Right atrium auricular region (tissue), 2 donors: Measurements from ENCODE around the gene CIBAR2. TPM values are rescaled to one million over a fixed set of nuclear protein-coding genes. Genes with fewer than 3 reads are reported as not detected.

Experiments used
- DNase-seq: peaks from one replicate; pipeline ENCODE4 v3.0.0-alpha.2; 2019; ENCODE audit warnings: low spot score
- H3K27ac ChIP-seq, 2 donors: fragments of 200-600 bp; sonication (generic); 1 replicate in 1 of 2; 2 replicates in 1 of 2; pipeline ENCODE4 v1.5.1; 2016 to 2019
- H3K27me3 ChIP-seq, 2 donors: fragments of 200-600 bp; sonication (generic); one replicate each; pipeline versions ENCODE4 v1.5.1 to v1.6.0; 2017 to 2019
- H3K36me3 ChIP-seq: fragments of 200-600 bp; sonication (generic); one replicate; pipeline ENCODE4 v1.5.1; 2016
- H3K4me1 ChIP-seq, 2 donors: fragments of 200-600 bp; sonication (generic); one replicate each; pipeline versions ENCODE4 v1.5.1 to v1.6.0; 2017 to 2019
- H3K4me3 ChIP-seq, 2 donors: fragments of 200-600 bp; sonication (generic); 1 replicate in 1 of 2; 2 replicates in 1 of 2; pipeline ENCODE4 v1.5.1; 2017 to 2019; ENCODE audit warnings: mild to moderate bottlenecking in 1 of 2, moderate library complexity in 1 of 2
- H3K9me3 ChIP-seq, 2 donors: fragments of 200-600 bp; sonication (generic); one replicate each; pipeline ENCODE4 v1.5.1; 2019
- total RNA-seq, 2 donors: library from RNA; depleted of rRNA; stranded (reverse); fragments of >200 nt; gene quantifications; one replicate each; pipeline ENCODE4 v1.1.0, GENCODE V29; 2016
- TF ChIP-seq, protein P1 (sequence below), 2 donors: fragments of 200-600 bp; sonication (generic); IDR thresholded peaks; one replicate each; pipeline ENCODE4 v1.5.1; 2019; ENCODE audit warnings: antibody characterized with exemption in 2 of 2

CIBAR2 gene
- total RNA-seq, 2 donors from 2014 or later, result not detected

DNA sequence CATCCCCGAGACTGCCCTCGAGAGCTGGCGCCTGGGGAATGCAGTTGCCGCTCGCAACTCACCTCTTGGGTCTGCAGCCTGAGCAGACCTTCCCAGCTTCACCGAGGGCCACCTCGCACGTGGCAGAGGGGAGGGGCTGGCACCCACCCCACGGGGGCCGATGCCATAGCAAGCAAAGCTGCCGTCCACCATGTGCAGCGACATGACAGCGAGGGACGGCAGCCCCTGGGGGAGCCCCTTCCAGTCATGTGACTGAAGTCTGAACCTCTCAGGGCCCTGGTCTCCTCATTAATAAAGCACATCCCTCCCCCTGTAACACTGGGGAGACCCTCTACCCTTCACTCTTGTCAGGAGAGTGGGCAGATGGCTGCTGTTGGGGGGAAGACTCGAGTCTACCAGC, 30.5 kb downstream of the CIBAR2 start:
- peaks cover 28% of the 10 kb centered on the region for H3K36me3 ChIP-seq
- no peaks in the 10 kb centered on the region for H3K27me3 ChIP-seq
- H3K9me3 ChIP-seq, result no peaks in the 10 kb centered on the region
- no peak overlapping the region for H3K27ac ChIP-seq
- H3K4me1 ChIP-seq, result peaks cover 0 to 5% of the 10 kb centered on the region in 2 donors
- H3K4me3 ChIP-seq, result no peak overlapping the region
- no peak for DNase-seq
- TF ChIP-seq, protein P1, sequence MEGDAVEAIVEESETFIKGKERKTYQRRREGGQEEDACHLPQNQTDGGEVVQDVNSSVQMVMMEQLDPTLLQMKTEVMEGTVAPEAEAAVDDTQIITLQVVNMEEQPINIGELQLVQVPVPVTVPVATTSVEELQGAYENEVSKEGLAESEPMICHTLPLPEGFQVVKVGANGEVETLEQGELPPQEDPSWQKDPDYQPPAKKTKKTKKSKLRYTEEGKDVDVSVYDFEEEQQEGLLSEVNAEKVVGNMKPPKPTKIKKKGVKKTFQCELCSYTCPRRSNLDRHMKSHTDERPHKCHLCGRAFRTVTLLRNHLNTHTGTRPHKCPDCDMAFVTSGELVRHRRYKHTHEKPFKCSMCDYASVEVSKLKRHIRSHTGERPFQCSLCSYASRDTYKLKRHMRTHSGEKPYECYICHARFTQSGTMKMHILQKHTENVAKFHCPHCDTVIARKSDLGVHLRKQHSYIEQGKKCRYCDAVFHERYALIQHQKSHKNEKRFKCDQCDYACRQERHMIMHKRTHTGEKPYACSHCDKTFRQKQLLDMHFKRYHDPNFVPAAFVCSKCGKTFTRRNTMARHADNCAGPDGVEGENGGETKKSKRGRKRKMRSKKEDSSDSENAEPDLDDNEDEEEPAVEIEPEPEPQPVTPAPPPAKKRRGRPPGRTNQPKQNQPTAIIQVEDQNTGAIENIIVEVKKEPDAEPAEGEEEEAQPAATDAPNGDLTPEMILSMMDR (IDR thresholded peaks at IDR 0.05), result no peak

DNA sequence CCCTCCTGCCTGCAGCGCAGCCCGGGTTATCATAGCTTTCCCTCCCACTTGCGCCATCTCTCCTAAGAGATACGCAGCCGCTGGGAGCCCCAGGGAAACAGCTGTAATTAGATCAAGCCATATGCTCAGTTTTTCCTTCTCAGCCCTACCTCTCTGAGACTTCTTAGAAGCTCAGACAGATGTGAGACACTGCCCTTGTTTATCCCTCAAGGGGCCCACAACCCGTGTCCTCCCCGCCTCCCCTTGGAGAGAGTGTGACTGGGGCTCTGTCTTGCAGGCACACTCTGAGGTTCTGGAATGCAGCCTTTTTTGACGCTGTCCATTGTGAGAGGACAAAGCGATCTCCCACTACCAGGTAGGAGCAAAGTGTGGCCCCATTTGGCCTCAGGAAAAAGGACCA, 31.2 kb downstream of the CIBAR2 start:
- Histone ChIP-seq H3K4me1 (no peaks in the 10 kb centered on the region), H3K9me3 (no peaks in the 10 kb centered on the region), H3K27me3 (no peaks in the 10 kb centered on the region), H3K36me3 (peaks cover 28% of the 10 kb centered on the region), H3K4me3 (no peak overlapping the region), H3K27ac (no peak overlapping the region)
- TF ChIP-seq, protein P1 (IDR thresholded peaks at IDR 0.05), result no peak
- DNase-seq, result no peak

DNA sequence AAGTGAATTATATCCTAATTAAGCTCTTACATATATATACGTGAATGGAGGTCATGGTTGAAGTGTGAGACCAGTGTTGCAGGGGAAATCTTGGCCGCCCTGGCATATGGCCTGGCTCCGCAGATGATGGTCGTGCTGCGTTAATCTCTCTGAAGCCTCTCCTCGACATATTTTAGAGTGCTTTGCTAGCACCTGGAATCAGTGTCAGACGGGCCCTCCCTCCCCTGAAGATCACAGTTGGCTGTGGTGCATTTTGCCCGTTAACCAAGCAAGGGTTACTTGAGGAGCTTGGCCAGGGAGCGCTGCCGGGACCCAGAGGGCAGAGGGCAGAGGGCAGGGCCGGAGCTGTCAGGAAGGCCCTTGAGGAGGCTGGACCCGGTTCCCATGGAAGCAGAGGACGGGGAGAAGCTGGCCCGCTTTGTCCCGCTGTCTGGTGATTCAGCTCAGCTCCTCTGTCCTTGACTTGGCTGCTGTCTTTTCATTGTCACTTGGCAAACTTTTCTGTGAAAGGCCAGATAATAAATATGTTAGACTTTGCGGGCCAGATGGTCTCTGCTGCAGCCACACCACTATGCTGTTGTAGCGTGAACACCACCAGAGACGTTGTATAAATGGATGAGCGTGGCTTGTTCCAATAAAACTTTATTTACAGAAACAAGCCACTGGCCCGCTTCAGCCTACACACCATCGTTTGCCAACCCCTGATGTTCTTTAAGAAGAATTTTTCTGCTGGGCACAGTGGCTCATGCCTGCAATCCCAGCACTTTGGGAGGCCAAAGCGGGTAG, 32.3 kb downstream of the CIBAR2 start:
- Histone ChIP-seq H3K4me1 (no peaks in the 10 kb centered on the region), H3K4me3 (no peak overlapping the region), H3K27ac (no peak overlapping the region), H3K27me3 (no peaks in the 10 kb centered on the region), H3K9me3 (no peaks in the 10 kb centered on the region), H3K36me3 (peaks cover 28% of the 10 kb centered on the region)
- DNase-seq, result no peak
- TF ChIP-seq, protein P1 (IDR thresholded peaks at IDR 0.05), result no peak

DNA sequence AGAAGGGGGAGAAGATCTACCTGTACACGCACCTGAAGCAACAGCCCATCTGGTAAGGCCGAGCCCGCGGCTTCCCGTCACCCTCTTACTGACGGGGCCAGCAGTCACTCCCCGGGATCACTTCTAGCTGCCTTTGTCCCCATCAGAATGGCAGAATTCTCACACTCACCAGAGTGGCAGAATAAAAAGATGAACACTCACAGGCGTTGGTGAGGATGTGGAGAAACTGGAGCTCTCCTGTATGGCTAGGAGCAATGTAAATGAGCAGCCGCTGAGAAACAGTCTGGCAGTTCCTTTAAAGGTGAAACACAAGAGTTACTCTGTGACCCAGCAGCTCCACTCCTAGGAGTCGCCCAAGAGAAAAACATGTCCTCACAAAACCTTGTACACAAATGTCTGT, 33.3 kb downstream of the CIBAR2 start:
- Histone ChIP-seq H3K4me1 (no peaks in the 10 kb centered on the region), H3K4me3 (no peak overlapping the region), H3K9me3 (no peaks in the 10 kb centered on the region), H3K36me3 (peaks cover 28% of the 10 kb centered on the region), H3K27ac (no peak overlapping the region), H3K27me3 (no peaks in the 10 kb centered on the region)
- TF ChIP-seq, protein P1 (IDR thresholded peaks at IDR 0.05), result no peak
- DNase-seq, result no peak

DNA sequence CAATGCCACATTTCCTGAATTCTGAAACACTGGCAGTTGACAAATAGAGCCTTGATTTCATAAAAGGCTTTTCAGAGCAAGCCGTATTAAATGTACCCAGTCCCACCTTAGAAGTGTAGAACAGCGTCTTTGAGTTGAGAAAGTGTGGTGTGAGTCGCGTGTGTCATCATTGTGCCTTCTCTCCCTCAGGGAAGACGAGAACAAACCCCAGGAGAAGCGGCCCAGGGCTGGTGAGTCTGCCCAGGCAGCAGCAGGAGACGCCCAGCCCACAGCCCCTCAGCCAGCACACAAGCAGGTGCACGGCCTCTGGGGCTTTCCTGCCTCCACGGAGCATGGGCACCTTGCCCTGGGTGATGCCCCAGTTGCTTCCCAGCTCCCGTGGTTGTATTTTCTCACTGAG, 34.0 kb downstream of the CIBAR2 start:
- no peak overlapping the region for H3K27ac ChIP-seq
- no peak for DNase-seq
- H3K36me3 ChIP-seq, result peaks cover 28% of the 10 kb centered on the region
- no peaks in the 10 kb centered on the region for H3K27me3 ChIP-seq
- H3K4me3 ChIP-seq, result no peak overlapping the region
- peaks cover 0 to 2% of the 10 kb centered on the region in 2 donors for H3K4me1 ChIP-seq
- TF ChIP-seq, protein P1 (IDR thresholded peaks at IDR 0.05), result no peak
- H3K9me3 ChIP-seq, result no peaks in the 10 kb centered on the region
